Activated CD4-positive, alpha-beta T cell treated with anti-CD3 and anti-CD28 coated beads for 24 hours (primary cell): ENCODE measurements around the gene KMT2B.
"Not testable (repeated sequence)": the region's sequence is repeated elsewhere in the genome, so short reads cannot be mapped to it uniquely, and the experiment has no call there.

Experiments used
- DNase-seq, 2 donors: peaks; one replicate each; pipeline ENCODE4 v3.0.0-alpha.2; 2020; ENCODE audit warnings: low read depth in 2 of 2

The KMT2B gene

DNA sequence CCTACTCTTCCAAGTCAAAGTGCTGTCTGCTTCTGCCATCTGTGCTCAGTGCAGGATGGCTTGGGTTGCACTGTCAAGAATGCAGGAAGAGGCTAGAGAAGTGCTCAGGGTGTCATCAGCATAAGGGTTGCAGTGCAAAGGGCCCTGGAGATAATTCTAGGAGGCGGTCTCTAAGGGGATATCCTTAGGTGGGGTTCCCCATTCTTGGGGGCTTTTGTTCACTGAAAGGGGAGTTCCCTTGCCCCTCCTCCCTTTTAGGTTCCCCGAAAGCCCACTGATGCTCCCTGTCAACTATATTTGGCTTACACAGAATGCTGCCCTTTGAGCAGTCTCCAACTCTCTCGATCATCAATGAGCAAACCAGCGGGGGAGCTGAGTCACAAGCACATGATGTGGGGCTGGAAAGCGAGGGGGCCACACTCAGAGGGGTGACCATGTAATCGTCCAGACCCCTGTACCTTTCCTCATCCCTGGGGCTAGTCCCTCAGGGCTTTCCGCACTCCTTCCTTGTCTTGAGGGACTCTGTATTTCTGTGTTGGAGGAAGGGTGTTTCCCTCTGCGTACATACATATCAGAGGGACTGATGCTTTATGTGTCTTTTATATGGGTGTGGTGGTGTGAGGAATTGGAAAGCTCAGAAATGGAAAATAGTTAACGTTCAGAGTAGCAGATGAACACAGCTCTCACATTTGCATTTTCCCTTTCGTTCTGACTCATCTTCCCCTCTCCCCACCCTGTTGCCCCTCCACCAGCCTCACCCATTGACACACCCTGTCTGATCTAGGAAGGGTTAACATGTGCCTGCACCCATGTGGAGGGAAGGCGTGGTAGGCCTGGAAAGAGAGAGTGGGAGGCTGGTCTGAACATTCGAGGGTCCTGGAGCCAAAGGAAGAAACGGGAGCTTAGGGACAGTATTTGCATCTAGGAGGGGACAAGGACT, 6.7 kb upstream of the KMT2B start:
- peak; percentile 42 to 55 for DNase-seq

DNA sequence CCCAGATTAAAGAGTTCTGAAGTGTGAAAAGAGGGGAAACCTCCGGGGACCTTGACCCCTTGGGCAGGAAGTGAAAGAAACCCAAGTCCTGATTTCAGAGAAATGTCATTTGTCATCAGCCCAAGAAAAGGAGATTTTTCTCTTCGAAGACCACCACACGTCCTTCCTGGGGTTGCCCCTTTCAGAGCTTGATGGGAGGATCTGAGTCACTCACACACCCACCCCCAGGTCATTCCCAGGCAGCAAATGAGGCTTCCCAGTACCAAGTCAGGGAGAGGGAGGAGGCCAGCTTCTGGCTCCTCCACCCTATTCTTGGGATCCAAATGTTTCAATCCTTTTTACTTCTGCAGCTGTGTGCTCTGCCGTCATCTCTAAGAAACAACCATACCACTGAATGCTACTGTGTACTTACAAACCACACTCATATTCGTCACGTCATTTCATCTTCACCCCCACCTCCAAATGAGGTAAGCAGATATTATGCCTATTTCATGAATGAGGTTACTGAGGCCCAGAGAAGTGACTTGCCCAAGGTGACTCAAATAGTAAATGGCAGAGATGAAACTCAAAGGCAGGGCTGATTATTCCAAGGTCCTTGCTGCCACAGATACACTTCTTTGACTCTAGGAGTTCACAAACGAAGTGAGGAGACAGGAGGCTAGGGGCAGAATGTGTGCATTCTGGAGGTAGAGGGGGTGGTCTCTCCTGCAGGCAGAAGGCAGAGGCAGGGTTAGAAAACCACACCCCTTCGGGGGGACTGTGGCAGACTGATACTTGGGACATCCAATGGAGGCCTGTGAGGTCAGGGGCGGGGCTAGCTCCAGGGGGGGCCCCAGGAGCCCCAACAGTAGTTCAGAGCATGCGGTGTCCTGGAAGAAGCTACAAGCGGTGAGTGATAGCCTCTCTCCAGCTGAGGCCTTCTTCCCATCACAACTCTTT, 5.0 kb upstream of the KMT2B start:
- peak; percentile 71 to 77 for DNase-seq

DNA sequence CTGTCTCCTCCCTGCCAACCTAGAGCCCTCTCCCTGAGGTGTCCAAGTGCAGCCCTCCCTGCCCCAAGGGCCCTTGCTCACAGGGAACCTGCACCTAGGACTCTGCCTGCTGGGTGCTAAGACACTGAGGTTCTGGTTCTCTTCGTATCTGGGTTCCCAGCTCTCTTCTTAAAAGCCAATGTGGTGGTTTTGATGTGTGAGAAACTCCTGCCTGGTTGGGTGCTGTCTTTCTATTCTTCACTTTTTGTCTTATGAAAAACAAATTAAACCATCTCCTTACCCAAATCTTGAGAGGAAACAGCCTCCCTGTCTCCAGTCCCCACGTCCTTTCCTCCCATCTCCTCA, 4.3 kb upstream of the KMT2B start:
- DNase-seq = no peak

- DNase-seq = no peak
Measured at GRCh38 chr19:35713904-35714495, 3.8 kb upstream of the KMT2B start.

- no peak for DNase-seq
Measured at GRCh38 chr19:35714601-35715354, 3.0 kb upstream of the KMT2B start.

- no peak for DNase-seq
Measured at GRCh38 chr19:35715355-35715809, 2.4 kb upstream of the KMT2B start.

- DNase-seq = no peak
Measured at GRCh38 chr19:35715981-35716800, 1.6 kb upstream of the KMT2B start.

DNA sequence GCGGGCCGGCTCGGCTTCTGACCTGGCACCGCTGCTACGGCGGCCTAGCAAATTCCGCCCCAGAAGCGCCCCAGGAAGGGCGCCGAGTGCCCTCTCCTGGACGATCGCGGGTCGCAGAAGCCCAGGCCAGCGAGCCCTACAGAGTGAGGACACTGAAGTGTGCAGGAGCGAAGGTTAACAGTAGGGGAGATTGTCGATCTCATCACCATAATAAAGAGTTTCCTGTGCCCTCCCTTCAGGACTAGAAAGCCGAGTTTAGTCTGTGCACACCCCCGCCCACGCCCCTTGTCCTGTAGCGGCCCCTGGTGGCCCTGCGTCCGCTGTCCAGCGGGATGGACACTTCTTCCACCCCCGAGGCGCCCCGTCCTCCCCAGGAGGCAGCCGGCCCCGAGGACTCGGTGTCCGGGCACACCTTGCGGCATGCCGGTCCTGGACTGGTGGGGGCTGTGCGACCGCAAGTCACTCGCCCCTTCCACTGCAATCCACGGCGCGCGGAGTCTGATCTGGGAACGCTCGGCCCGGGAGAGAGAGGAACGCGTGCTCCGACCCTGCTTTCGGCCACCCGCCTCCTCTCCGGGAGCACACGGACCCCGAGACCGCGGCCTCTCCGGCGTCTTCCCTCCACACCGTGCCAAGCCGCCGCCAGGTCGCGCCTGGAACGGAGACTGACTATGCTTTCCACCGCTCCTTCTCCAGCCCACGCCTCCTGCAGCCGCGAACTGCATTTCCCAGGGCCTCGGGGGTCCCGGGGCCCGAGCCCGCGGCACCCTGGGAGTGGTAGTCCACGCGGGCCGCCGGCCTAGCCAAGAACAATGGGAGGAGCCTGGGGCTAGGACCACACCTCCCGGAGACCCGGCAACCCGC, 770 bp upstream of the KMT2B start:
- peak; percentile 65 to 92 for DNase-seq

DNA sequence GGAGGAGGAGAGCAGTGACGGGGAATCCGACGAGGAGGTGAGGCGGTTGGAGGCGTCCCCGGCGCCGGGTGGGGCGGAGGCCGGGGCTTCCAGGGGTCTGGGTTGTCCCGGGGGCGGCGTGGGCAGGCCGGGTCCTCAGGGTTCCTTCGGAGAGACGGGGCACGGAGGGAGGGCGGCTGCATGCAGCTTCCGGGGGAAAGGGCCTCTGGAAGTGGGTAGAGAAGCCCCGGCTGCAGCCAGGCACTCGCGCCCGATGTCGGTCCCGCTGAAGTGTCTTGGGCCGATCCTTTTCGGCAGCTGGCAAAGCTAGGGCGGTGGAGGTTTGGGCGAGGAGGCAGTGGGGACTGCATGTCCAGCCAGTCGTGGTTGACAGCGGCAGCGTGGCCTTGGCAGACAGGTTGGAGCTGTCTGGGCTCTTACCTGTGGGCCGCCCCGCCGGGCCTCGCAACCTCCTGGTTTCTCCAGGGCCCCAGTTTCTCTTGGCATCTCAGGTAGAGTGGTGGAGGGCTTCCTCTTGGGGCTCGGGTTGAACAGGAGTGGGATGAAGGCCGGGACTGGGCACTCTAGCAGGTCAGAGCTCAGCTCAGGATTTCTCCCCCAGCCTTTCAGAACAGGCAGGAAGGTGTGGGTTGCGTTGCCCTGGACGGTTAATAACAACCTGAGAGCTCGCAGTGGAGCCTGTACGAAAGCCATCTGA, 690 bp downstream of the KMT2B start:
- DNase-seq = peak in 1 of 2 donors; percentile 52

- DNase-seq = no peak
Measured at GRCh38 chr19:35719402-35720162, 1.8 kb downstream of the KMT2B start.

DNA sequence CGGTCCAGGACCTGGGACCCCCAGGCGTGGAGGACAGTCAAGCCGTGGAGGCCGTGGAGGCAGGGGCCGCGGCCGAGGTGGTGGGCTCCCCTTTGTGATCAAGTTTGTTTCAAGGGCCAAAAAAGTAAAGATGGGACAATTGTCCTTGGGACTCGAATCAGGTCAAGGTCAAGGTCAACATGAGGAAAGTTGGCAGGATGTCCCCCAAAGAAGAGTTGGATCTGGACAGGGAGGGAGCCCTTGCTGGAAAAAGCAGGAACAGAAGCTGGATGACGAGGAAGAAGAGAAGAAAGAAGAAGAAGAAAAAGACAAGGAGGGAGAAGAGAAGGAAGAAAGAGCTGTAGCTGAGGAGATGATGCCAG, 2.3 kb downstream of the KMT2B start:
- DNase-seq = no peak

DNA sequence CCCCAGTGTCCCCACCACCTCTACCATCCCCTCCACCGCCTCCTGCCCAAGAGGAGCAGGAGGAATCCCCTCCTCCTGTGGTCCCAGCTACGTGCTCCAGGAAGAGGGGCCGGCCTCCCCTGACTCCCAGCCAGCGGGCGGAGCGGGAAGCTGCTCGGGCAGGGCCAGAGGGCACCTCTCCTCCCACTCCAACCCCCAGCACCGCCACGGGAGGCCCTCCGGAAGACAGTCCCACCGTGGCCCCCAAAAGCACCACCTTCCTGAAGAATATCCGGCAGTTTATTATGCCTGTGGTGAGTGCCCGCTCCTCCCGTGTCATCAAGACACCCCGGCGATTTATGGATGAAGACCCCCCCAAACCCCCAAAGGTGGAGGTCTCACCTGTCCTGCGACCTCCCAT, 2.8 kb downstream of the KMT2B start:
- DNase-seq = no peak

GRCh38 chr19:35721374-35721773, 3.6 kb downstream of the KMT2B start:
- no peak for DNase-seq

- DNase-seq = no peak
Measured at GRCh38 chr19:35722461-35722860, 4.7 kb downstream of the KMT2B start.

- DNase-seq = no peak
Measured at GRCh38 chr19:35722897-35723296, 5.1 kb downstream of the KMT2B start.

GRCh38 chr19:35723671-35724070, 5.9 kb downstream of the KMT2B start:
- DNase-seq = no peak

- not testable (repeated sequence) for DNase-seq
Measured at GRCh38 chr19:35724132-35724531, 6.3 kb downstream of the KMT2B start.

DNA sequence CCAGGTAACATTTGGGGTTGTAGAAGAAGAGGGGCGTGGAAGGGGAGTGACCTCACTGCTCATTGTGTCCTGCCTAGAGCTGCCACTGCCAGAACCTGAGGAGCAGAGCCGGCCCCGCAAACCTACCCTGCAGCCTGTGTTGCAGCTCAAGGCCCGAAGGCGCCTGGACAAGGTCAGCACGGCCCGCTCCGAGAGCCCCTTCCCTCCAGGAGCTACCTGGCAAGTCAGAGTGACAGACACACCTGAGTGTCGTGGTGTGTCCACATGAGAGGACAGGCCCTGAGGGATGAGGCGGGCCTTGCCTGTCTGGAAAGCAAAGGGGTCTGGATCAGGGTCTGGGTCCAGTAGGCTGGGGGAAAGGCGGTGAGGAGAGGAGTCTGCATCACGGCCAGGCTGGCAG, 6.8 kb downstream of the KMT2B start:
- DNase-seq = no peak
